AG09319 (cell line): ENCODE data around the gene APOL5.
"Not testable (repeated sequence)": the region's sequence is repeated elsewhere in the genome, so short reads cannot be mapped to it uniquely, and the experiment has no call there.

Source experiments
- DNase-seq: peaks from one replicate; pipeline ENCODE4 v3.0.0-alpha.2; 2010; ENCODE audit warnings: low read depth; ENCODE audit errors: extremely low read depth
- CTCF ChIP-seq: IDR thresholded peaks from 2 replicates; pipeline ENCODE4 v1.5.1; 2011; ENCODE audit warnings: low read depth, mild to moderate bottlenecking, inconsistent platforms, low read length, moderate library complexity

The APOL5 gene

GRCh38 chr22:35717572-35717971, at the start of gene APOL5:
Gene APOL5 (plus strand): TSS chr22:35717872. CDS start chr22:35717872, 0 bp downstream.
- TF ChIP-seq CTCF, result no peak
- no peak for DNase-seq

DNA sequence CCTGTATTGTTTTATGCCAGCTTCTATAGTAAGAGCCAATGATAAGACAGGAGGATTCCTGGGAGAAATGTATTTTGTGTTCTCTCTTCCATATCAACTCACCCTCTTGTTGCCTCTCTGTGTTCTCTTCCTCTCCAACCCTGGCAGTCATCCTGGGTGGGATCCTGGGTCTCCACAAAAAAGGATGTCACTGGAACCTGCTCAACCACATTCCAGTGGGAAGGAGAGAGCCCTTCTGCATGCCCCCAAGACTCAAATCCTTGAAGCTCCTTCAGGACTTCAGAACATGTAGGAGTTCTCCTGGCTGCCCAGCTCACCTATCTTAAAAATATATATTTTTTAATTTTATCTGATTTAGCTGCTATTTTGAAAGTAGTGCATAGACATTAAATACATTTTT, 43.3 kb upstream of the APOL5 start:
- no peak for DNase-seq
- TF ChIP-seq CTCF, result no peak

- DNase-seq, result not testable (repeated sequence)
Observed at GRCh38 chr22:35676065-35676464, 41.6 kb upstream of the APOL5 start.

GRCh38 chr22:35677460-35678187, 40.0 kb upstream of the APOL5 start:
- TF ChIP-seq CTCF, result no peak

DNA sequence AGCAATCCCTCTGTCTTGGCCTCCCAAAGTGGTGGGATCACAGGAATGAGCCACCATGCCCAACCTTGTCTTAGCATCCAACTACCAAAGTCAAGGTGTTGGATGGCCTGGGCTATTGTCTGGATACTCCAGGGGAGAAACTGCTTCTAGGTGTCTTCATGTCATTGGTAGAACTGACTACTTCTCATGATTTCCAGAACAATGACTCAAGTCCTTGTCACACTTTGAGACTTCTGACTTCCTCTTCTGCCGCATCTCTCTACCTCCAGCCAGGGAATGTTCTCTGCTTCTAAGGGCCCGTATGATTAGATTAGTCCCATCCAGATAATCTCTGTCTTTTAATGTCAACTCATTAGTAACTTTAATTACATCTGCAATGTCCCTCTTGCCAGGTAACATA, 38.8 kb upstream of the APOL5 start:
- TF ChIP-seq CTCF, result no peak
- no peak for DNase-seq

More at GRCh38 chr22:35677460-35678187, 40.0 kb upstream of the APOL5 start:
- no peak for DNase-seq

- DNase-seq, result not testable (repeated sequence)
Observed at GRCh38 chr22:35679492-35679891, 38.2 kb upstream of the APOL5 start.

- TF ChIP-seq CTCF, result no peak
- DNase-seq, result no peak
Observed at GRCh38 chr22:35681454-35682052, 36.1 kb upstream of the APOL5 start.

GRCh38 chr22:35683560-35683959, 34.1 kb upstream of the APOL5 start:
- DNase-seq, result no peak
- TF ChIP-seq CTCF, result no peak
